NCI-H1436 treated with DMSO at 0.1 percent for 48 hours (cell line): ENCODE data around the gene GAK.

ENCODE experiments used
- DNase-seq: peaks from one replicate; lab custom pipeline; 2025; lab: John Stamatoyannopoulos, UW

Gene GAK

DNA sequence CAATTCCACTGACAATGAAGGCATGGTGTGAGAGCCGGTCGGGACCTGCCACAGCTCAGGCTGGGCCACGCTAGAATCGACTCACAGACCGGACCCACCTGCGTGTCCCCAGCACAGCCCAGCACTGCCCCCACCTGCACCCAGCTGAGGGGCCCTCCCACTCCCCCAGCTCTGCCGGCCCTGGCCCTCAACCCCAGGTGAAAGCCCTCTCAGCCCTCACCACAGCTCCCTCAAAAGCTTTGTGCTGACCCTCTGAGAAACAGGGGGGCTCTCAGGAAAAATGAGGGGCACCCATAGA, 25.1 kb downstream of the GAK start:
- DNase-seq = no peak

- no peak for DNase-seq
These were observed 25.6 kb downstream of the GAK start for GRCh38 chr4:906339-907102.

DNA sequence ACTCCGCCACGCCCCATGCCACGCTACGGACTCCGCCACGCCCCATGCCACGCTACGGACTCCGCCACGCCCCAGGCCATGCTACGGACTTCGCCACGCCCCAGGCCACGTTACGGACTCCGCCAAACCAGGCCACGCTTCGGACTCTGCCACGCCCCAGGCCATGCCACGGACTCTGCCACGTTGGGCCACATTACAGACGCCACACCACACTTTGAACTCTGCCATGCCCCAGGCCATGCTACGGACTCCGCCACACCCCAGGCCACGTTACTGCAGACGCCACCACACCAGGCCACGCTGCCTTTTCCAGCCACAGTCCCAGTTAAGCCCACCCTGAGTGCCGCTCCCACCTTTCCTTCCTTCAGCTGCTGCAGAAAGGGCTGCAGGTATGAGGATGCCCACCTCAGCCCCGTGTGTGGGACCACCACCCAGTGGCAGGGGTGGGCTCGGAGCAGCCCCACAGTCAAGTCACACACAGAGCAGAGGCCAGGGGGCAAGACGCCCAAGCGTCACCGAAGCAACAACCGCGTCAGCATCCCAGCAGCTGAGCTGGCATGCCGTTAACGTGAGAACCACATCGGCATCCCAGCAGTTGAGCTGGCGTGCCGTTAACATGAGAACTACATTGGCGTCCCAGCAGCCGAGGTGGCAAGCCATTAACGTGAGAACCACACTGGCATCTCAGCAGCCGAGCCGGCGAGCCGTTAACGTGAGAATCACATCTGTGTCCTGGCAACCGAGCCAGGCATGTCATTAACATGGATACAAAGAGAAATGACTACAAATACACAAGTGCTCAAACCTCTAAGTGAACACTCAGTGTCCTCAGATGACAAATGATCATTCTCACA, 26.4 kb downstream of the GAK start:
- no peak for DNase-seq

- no peak for DNase-seq
These were observed 28.8 kb downstream of the GAK start for GRCh38 chr4:903066-904046.

- DNase-seq = no peak
These were observed 30.8 kb downstream of the GAK start for GRCh38 chr4:901192-901910.

DNA sequence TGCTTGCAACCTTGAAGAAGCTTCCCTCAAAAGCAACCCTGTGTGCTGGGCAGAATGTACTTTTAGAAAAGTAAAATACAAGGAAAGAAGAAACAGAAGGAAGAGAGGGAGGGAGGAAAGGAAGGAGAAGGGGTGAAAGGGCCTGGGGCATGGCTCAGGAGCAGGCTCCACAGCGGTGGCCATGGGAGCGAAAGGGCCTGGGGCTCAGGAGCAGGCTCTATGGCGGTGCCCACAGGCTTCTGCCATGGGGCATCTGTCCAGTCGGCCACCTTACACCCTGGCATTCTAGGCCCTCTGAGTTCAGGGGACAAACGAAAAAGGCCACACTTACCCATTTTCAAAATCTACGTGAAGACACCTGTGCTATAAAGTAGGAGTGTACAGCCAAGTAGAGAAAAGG, 31.4 kb downstream of the GAK start:
- no peak for DNase-seq

- no peak for DNase-seq
These were observed 32.0 kb downstream of the GAK start for GRCh38 chr4:900073-900472.

DNA sequence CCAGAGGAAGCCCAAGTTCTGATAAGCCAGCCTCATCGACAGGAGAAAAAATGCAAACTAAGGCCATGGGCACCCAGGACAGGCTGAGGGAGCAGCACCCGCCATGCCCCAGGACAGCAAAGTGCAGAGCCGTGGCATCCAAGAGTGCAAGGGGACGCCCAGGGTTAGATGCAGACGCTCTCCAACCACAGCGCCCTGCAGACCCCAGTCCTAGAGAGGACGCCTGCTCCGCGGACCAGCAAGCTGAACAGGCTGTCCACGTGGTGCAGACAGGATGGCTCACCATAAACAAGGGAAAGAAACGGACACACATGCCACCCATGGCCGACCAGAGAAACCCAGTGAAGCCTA, 32.6 kb downstream of the GAK start:
- DNase-seq = no peak

- no peak for DNase-seq
These were observed 33.1 kb downstream of the GAK start for GRCh38 chr4:898869-899555.

DNA sequence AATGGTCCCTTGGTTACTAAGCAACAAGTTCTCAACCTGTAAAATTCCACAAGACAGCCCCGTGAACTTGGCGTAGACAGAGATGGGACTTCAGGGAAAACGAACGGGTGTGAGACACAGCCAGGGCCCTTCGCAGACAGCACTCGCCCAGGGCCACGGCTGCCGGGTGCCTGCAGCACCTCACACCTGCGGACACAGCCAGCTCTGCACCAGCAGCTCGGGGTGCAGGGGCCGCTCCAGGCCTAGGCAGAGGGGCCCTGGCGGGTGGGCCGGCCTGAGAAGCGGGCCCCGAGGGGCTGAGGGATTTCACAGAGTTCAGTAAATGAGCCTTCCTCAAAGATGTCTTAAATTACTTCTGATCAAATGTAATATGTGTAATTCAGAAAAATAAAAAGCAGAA, 34.0 kb downstream of the GAK start:
- DNase-seq = no peak

- DNase-seq = no peak
These were observed 35.5 kb downstream of the GAK start for GRCh38 chr4:896630-897029.

- no peak for DNase-seq
These were observed 35.9 kb downstream of the GAK start for GRCh38 chr4:896216-896615.

GRCh38 chr4:895596-895995, 36.5 kb downstream of the GAK start:
- DNase-seq = no peak

GRCh38 chr4:893995-894705, 38.0 kb downstream of the GAK start:
- DNase-seq = no peak

DNA sequence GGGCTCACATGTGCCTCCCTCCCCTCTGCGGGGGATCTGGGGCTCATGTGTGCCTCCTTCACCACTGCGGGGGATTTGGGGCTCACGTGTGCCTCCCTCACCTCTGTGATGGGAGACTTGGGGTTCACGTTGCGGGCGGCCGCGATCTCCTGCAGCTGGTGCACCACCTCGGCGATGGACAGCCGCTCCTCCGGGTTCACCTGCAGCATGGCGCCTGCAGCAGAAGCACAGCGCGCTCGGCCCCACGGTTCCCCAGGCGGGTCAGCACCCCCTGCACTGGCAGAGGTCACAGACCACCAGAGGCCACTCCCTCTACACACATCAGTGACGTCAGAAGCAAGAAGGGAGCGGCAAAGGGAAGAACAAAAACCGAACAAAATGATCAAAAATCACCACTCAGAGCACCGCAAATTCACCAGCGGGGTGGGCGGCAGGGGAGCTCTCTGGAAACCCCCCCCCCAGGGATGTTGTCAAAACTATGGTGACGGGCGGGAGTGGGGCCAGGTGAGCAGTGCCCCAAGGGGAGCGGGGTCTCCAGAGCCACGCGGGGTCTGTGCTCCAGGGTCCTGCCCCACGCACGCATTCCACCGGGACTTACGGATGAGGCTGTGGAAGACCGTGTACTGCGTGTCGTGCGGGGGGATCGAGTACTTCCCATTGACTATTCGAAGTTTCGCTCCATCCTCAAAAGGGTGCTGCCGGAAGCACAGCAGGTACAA, 38.7 kb downstream of the GAK start:
- no peak for DNase-seq

DNA sequence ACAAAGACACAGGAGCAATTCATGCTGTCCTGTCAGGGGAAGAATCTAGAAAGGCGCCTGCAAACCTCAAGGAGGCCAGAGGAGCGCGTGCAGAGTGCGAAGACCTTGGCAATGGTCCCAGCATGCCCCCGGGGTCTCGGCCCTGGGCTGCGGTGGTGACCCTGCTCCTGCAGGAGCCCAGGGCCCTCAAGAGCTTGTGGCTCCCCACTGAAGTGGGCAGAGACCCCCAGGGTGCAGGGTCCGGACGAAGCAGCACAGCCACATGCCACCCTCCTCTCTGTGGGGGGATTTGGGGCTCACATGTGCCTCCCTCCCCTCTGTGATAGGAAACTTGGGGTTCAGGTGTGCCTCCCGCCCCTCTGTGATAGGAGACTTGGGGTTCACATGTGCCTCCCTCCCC, 39.3 kb downstream of the GAK start:
- DNase-seq = no peak

- DNase-seq = no peak
These were observed 40.4 kb downstream of the GAK start for GRCh38 chr4:891747-892146.

DNA sequence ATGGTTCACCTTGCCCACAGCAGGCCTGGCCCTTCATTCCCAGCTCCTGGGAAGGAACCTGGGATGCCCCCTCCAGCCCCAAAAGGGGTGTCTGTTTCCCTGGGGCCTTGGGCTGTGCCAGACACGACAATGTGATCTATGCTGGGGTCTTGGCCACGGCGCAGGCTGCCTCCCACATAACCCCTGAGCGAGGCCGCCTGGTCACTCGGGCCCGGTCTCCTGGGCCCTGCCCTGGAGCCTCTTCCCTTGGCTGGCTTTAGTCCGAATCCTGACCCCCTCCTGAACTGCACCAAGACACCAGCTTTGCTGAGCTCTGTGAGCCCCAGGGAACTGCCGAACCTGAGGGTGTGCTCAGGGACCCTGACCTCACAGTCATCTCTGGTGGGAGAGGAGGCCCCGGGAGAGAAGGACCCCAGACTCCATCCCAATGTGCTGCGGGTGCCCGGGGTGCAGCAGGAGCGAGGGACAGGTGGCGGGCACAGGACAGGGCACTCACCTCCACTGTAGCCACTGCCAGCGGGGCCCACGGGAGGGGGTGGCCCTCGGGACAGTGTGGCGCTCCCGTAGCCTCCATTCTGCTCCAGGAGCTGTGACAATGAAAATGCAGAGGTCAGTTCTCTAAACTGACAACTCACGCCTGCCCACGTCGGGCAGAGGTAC, 42.0 kb downstream of the GAK start:
- DNase-seq = no peak

GRCh38 chr4:889516-889915, 42.6 kb downstream of the GAK start:
- no peak for DNase-seq
